Endothelial cell of umbilical vein (primary cell): ENCODE data around the gene CMSS1.

ENCODE experiments used
- POLR2A ChIP-seq: IDR thresholded peaks from 2 replicates; pipeline ENCODE4 v1.6.1; 2012; ENCODE audit warnings: low read depth, mild to moderate bottlenecking, control low read depth, low read length
- TF ChIP-seq, protein P1 (sequence below), 2 donors: IDR thresholded peaks; 1 replicate in 1 of 2; 2 replicates in 1 of 2; pipeline ENCODE4 v1.5.1; 2011; ENCODE audit warnings: low read length in 2 of 2, mild to moderate bottlenecking in 2 of 2, moderate library complexity in 2 of 2, control low read depth in 1 of 2, inconsistent platforms in 1 of 2, low read depth in 1 of 2; ENCODE audit not compliant: insufficient read depth in 1 of 2; ENCODE audit errors: extremely low read depth in 1 of 2

DNA sequence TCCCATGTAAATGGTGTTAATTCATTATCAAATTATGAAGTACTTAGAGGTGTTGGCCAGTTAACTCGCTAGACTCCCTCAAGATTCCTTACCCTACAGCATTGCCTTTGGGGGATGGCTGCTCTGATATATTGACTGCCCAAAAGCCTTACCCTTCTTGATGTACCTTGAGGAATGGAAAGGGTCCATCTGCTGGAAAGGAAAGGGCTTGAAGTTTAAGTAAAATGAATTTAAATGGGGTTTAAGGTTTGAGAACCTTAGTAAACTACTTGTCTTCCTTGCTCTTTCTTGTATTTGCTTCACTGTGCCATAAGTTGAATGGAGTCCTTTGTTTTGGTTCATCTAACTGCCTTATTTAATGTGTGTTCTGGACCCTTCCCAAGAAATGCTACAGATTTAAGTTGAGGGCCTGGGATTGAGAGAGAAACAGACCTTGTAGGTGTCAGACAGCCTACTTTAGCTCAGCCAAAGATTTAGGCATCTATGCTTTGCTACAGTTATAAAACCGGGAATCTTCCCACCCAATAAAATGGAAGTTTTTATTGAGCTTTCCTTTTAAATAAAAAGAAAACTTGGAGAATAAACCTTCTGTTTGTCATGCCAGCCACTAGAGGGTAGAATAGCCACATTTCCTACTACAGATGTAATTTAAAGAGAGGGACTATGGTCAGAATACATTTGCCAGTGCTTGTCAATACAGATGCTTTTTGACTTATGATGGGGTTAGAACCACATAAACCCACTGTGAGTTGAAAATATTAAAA lies 25.3 kb downstream of the CMSS1 start:
- TF ChIP-seq, protein P1, sequence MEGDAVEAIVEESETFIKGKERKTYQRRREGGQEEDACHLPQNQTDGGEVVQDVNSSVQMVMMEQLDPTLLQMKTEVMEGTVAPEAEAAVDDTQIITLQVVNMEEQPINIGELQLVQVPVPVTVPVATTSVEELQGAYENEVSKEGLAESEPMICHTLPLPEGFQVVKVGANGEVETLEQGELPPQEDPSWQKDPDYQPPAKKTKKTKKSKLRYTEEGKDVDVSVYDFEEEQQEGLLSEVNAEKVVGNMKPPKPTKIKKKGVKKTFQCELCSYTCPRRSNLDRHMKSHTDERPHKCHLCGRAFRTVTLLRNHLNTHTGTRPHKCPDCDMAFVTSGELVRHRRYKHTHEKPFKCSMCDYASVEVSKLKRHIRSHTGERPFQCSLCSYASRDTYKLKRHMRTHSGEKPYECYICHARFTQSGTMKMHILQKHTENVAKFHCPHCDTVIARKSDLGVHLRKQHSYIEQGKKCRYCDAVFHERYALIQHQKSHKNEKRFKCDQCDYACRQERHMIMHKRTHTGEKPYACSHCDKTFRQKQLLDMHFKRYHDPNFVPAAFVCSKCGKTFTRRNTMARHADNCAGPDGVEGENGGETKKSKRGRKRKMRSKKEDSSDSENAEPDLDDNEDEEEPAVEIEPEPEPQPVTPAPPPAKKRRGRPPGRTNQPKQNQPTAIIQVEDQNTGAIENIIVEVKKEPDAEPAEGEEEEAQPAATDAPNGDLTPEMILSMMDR (IDR thresholded peaks at IDR 0.05; ENCODE audit: extremely low read depth in 1 of 2, insufficient read depth in 1 of 2, low read depth in 1 of 2, low read length in 2 of 2), result peak; percentile 40 to 53
- no peak for TF ChIP-seq POLR2A
